HG02970 (cell line): ENCODE data around the gene ZNF878.
A peak's percentile ranks its signal among the peaks of the same experiment; 100 is the strongest.

Experiments used
- ATAC-seq: cut with Tn5 transposase; IDR thresholded peaks from one replicate; pipeline ENCODE4 v1.9.1; 2021; ENCODE audit warnings: mild to moderate bottlenecking, moderate library complexity, moderate number of reproducible peaks; ENCODE audit not compliant: unreplicated experiment, low FRiP score

The ZNF878 gene

GRCh38 chr19:12035220-12036172, 17.3 kb downstream of the ZNF878 start, which contains the start of gene ZNF433:
TSS of gene ZNF433 (minus strand) at chr19:12035679. CDS start at chr19:12035539, 140 bp downstream.
- peak; percentile 92 for ATAC-seq

GRCh38 chr19:12034620-12035019, 18.1 kb downstream of the ZNF878 start:
- ATAC-seq, result no peak

GRCh38 chr19:12034198-12034597, 18.6 kb downstream of the ZNF878 start:
- no peak for ATAC-seq

GRCh38 chr19:12015753-12016116, 37.0 kb downstream of the ZNF878 start:
- no peak for ATAC-seq

- ATAC-seq, result no peak
Observed at GRCh38 chr19:12015015-12015752, 37.6 kb downstream of the ZNF878 start.

- ATAC-seq, result peak; percentile 53
Observed at GRCh38 chr19:12000152-12000981, 52.4 kb downstream of the ZNF878 start.

GRCh38 chr19:11995174-11995573, 57.6 kb downstream of the ZNF878 start:
- ATAC-seq, result no peak
